HG02623 (cell line): Measurements from ENCODE around the gene MED9.

Source experiments
- ATAC-seq: cut with Tn5 transposase; IDR thresholded peaks from one replicate; pipeline ENCODE4 v1.9.1; 2021; ENCODE audit warnings: moderate library complexity; ENCODE audit not compliant: unreplicated experiment

MED9 gene

DNA sequence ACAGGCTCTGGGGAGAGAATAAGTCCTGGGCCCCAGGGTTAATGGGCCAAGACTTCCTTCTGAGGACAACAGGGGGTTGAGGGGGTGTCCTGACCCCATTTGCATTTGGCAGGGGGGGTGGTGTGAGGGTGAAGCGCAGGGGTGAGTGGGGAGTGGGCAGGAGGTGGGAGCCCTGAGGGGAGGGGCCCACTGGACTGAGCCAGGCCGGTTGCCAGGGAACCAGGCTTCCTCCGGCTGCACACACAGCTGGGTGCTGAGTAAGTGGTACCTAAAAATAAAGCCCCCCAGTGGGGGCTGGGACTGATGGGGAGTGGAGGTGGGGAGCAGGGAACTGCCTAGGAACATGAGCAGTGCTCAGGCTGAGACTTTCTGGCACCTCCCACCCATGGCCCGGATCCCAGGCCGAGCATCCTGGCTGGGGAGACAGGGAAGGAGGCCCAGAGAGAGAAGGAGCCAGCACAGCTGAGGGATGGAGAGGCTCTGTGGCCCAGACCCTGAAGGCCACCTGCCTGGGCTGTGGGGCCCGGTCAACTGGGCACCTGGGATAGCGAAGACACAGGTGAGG is 26.8 kb downstream of the MED9 start:
- ATAC-seq, result no peak

DNA sequence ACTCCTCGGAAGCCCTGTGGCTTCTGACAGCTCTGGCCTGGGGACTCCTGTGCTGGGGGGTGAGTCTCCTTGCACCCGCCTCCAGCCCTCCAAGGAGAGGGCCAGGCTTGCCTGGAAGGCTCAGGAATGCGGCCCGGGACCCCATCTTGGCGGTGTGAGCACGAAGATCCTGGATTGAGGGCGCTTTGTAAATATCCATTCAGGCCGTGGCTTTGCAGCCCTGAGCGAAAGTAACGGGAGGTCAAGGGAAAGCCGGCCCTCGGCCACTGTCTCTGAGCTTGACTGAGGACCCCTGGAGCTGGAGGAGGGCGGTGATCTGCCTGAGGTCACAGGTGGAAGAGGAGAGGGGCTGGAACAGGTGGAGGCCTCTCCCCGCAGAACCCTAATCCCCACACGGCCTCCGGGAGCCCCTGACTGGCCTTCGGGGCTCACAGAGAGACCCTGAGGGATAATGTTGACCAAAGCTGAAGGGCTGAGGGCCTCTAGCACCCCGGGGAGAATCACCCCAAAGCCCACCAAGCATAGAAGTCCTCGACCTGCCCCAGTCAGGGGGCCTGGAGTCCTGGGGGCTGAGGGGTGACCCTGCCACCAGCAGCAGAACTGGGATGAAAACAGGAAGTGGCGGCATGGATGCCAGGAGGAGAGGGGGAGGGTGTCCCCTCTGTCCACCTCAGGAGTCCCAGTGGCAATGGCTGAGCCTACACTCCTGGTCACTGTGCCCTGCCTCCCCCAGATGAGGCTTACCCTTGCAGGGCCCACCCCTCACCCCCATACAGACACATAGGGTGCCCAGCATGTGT is 27.7 kb downstream of the MED9 start:
- no peak for ATAC-seq

DNA sequence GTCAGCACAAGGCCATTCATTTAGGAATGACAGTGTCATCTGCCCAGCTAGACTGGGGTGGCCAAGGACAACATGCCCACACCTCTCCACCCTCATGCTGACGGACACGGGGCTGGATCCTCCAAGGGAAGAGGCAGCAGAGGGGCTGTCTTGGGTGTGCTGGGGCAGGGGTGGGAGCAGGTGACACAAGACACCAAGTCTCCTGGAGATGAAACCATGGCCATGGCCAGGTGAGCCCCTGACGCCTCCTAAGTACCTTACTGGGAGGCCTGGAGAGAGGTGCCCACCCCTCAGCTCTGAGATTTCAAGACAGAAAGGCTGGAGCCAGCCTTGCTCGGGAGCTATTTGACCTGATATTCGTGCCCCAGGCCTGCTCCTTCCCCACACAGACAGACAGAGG is 28.4 kb downstream of the MED9 start:
- ATAC-seq, result no peak

GRCh38 chr17:17505610-17506171 is 28.9 kb downstream of the MED9 start:
- no peak for ATAC-seq

DNA sequence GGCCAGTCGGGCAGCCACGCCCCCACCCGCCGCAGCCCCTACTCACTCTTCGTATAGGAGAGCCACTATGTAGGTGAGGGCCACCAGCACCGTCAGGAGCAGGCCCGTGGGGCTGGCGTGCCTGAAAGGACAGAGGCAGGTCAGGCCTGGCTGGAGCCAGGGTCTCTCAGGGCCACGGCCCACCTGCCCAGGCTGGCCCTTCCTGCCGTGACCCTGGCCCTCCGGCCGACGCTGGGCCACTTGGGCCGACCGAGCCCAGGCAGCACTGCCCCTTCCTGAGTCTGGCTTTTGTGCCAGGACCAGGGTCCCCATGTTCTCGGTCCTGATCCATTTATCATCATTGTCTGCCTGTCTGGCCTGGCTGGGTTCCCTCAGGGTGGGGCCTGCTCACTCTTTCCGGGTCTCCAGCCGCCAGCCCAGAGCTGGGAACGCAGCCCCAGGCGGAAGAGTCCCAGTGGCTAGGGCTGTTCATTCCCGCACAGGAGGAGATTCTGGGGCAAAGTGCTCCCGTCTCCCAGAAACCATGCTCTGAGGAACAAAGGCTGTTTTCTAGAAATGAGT is 29.5 kb downstream of the MED9 start:
- no peak for ATAC-seq

DNA sequence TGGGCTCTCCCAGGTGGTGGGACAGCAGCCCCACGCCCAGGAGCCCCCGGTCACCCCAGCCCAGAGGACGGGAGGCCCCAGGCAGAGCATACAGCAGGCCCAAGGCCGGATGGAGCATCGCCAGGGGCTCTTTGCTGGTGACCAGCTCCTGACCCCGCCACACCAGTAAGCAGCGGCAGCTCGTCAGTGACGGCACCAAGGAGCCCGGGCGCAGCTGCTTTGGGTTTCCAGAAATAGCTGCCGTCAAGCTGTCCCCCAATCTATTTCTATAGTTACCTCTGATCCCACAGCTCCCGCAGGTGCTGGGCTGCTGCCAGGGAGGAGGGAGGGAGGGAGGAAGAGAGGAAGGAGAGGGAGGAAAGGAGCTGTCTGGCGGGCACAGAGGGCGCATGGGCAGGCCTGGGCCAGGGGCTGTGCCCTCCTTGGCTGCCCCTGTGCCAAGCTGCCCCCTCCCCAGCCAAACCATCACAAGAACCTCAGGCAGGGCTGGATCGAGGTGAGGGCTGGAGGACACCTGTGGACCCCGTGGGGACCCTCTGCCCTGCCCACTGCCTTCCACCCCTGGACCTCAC is 30.2 kb downstream of the MED9 start:
- ATAC-seq, result no peak

DNA sequence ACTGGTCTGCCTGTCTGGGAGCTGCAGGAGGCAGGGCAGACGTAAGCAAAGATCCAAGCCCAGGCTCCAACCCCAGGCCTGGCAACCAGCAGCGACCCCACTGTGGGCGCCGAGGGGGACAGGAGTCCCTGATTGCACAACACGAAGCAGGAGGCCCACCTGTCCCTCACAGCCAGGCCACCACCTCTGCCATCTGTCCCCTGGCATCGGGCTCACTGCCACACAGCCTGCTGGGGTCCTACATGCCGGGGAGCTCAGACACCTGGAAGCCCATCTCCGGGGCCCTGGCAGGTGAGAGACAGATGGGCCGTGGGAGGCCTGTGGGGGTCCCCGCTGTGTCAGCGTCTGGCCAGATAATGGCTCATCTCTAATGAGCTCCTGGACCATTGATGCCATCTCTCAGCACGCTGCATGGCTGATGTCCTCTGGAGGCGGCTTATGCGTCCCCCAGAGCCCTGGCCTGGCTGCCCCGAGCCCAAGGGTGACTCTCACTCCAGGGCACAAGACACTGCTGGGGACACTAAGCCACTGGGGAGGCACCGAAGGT is 30.7 kb downstream of the MED9 start:
- ATAC-seq, result no peak

DNA sequence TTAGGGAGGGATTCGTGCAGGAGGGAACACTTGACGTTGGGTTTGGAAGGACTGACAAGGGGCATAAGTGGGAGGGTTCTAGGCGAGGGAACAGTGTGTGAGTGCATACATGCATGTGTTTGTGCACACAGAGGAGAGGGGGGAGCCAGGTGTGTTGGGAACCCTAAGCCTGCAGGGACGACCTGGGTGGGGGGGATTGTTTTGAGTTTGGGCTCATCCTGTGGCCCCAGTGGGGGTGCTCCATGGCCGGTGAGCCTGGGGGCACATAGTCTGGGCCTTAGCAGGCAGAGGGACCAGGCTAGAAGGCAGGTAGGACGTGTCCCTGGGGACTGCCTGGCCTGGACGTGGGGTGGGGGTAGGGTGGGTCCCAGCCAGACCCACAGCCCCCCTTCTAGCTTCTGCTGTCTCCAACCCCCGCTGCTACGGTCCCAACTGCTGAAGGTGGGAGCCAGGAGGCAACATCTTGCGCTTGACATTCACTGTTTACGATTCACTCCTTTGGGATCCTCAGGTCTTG is 31.3 kb downstream of the MED9 start:
- ATAC-seq, result no peak

- ATAC-seq, result no peak
These were observed 32.1 kb downstream of the MED9 start for GRCh38 chr17:17508646-17509591.

DNA sequence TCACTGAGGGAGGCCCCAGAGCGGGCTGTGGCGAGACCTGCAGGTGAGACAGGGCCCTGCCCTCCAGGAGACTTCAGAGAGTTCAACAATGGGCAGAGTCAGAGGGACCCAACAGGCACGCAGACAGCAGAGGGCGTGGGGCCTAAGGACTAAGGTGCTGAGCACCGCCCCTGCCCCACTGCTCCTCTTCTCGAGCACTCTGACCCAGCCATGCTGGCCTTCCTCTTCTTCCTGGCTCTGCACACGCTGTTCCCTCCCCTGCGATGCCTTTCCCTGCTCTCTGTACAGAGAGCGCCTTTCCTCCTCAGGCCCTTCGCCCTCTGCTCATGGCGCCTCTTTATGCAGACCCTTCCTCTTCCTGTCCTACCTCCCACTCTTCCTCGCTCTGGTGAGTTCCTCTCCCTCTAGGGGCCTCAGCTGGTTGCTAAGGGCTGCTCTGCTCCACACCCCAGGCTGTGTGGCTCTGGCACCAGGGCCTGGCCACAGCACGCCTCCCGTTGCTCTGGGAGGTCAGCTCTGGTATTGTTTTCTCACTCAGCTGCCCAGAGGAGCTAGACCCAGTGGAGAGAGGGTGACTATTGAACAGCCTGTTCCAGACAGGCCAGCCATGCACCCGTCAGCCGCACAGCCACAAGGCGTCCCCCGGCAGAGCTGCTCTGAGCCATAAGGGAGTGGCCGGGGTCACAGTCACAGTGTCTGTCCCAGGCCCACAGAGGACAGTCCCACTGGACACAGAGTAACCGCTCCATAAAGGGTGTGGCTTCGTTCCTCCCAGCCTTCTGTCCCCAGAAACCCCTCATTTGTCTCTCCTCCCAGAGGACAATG is 33.0 kb downstream of the MED9 start:
- ATAC-seq, result no peak

DNA sequence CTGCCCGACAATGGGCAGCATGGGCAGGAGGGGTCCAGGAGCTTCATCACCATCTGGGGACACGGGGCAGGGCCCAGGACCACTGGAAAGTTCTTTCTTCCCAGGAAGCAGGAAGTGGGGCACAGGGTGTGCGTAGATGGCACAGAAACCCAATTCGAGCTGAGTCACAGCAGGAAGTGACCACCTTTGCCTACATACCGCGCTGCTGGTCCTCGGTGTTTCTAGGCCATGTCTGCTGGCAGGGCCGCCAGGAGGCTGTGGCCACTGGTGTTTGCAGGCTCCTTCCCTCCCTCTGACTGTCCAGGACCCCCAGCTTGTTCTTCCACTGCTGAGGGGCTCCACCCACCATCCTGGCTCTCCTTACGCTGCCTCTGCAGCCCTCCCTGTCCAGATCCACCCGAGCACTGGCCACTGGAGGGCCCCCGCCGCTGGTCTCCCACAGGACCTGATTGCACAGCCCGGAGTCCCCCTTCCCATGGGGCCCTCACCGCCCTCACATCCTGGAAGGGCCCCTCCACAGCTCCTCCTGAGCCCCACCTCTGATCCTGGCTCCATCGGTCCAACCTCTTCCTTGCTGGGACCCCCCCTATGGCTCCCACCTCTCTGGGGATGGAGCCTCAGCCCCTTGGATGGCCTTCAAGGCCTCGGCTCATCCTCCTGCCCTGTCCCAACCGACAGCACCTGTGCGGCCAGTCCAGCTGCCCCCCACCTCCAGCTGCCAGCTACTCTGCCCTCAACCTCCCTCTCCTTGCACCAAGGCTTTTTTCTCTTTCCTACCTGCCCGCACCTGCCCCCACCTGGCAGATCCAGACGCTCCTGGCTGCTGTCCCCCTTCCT is 33.9 kb downstream of the MED9 start:
- ATAC-seq, result no peak

- no peak for ATAC-seq
These were observed 34.5 kb downstream of the MED9 start for GRCh38 chr17:17511293-17511741.

DNA sequence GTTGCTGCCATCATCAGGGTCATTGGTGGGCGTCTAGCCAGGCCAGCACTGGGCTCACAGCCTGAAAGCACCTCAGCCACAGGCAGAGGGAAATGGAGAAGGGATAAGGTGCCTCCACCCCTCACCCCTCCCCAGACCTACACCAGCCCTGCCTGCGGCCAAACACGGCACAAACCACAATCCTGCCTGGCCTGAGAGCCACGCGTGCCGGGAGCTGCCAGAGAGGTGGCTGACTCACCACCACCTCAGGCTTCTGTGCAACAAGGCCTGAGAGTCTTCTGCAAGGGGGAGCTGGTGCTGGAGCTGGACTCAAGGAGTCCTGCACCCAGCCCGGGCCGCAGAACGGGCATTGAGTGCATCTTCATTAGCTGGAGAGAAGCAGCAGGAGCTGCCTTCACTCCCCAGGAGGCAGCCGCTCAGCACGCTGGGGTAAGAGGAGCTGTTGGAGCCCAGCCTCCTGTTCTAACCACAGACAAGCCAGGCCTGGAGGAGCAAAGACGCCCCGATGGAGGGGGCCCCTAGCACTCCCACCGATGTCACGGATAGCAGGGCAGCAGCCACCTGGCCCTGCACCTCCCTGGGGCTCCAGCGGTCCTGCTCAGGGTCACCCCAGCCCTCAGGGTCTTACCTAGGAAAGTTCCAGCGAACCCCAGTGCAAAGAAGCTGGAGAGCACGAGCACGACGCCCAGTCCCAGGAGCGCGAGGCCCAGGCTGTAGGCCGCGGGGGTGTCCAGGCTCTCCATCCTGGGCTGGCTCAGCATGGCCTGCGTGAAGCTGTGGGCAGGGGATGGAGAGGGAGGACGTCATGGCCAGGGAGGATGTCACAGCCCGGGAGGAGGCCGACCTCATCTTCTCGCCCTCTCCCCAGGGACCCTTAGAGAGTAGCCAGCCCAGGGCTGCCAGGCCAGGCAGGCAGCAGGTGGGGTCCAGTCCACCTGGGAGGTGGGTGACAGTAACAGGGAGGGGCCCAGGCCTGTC is 35.4 kb downstream of the MED9 start:
- ATAC-seq, result no peak

- ATAC-seq, result no peak
These were observed 36.1 kb downstream of the MED9 start for GRCh38 chr17:17512866-17513265.

DNA sequence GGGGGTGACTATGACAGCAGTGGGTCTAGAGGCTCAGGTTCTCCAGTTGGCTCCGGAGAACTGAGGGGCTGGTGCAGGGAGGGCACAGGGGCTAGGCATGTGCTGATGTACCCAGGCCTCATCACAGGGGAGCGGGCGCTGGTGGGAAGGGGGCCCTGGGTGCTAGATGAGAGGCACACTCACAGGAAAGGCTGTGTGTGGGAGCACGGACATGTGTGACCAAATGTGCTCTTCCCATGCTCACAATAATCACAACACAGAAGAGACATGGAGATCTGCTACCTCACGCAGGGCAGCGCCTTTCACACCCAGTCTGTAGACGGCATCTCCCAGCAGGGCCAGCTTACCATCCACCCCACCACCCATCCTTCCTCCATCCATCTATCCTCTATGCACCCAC is 36.8 kb downstream of the MED9 start:
- no peak for ATAC-seq

DNA sequence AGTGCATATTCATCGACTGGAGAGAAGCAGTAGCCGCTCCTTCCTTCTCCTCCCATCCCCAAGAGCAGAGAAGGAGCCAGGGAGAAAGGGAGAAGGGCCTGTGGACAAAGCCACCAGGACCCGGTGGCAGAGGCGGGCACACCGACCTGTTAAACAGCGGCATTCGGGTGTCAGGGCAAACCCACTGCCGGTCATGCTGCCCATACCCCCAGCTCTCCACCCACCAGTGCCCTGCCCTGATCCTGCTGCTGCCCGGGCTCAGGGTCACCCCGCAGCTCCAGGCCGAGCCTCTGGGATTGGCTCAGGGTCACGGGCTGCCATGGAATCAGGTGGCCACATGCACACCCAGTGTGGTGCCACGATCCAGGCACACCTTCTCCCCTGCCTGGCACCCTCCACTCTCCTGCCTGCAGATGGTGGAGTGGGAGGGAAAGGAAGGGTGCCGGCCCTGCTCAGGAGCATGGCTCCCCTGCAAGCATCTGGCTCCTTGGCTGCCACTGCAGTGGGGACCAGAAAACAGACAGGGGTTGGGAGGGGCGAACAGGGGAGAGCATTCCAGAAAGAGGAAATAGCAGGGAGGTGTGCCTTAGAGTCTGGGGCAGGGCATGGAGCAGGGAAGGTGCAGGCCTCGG is 37.7 kb downstream of the MED9 start:
- ATAC-seq, result no peak
